GM10266 (cell line): ENCODE measurements around the gene KRTAP10-8.
"Not testable (repeated sequence)": the region's sequence is repeated elsewhere in the genome, so short reads cannot be mapped to it uniquely, and the experiment has no call there.

Experiments
- DNase-seq: peaks from one replicate; pipeline ENCODE4 v3.0.0; 2012; ENCODE audit errors: extremely low spot score
- CTCF ChIP-seq: IDR thresholded peaks from 2 replicates; pipeline ENCODE4 v1.5.1; 2012; ENCODE audit warnings: mild to moderate bottlenecking, low read depth; ENCODE audit not compliant: control insufficient read depth, insufficient read depth; ENCODE audit errors: missing control alignments

KRTAP10-8 gene

GRCh38 chr21:44568667-44569556 lies 43.0 kb upstream of the KRTAP10-8 start:
- DNase-seq = no peak
- TF ChIP-seq CTCF = no peak

- no peak for DNase-seq
- no peak for TF ChIP-seq CTCF
Observed at GRCh38 chr21:44569861-44570517, 41.9 kb upstream of the KRTAP10-8 start.

- no peak for DNase-seq
- TF ChIP-seq CTCF = no peak
Observed at GRCh38 chr21:44571296-44571695, 40.6 kb upstream of the KRTAP10-8 start.

GRCh38 chr21:44571844-44572782 lies 39.8 kb upstream of the KRTAP10-8 start:
- DNase-seq = no peak
- no peak for TF ChIP-seq CTCF

GRCh38 chr21:44572959-44573583 lies 38.8 kb upstream of the KRTAP10-8 start:
- peak; percentile 20 for DNase-seq
- TF ChIP-seq CTCF = no peak

- not testable (repeated sequence) for DNase-seq
Observed at GRCh38 chr21:44573630-44574456, 38.0 kb upstream of the KRTAP10-8 start, which contains the start of gene KRTAP10-4. Gene KRTAP10-4, plus strand, starts transcription at chr21:44573729. Its CDS starts 30 bp downstream, at chr21:44573759.
